Left renal cortex interstitium (tissue), 4 donors: ENCODE results near the gene KRTAP10-5. TPM values are rescaled to one million over a fixed set of nuclear protein-coding genes. Genes with fewer than 3 reads are reported as not detected.
"Not testable (repeated sequence)": the region's sequence is repeated elsewhere in the genome, so short reads cannot be mapped to it uniquely, and the experiment has no call there.

Experiments
- DNase-seq, 4 donors: peaks; one replicate each; pipeline ENCODE4 v3.0.0-alpha.2; 2013; ENCODE audit warnings: low read depth in 4 of 4, low spot score in 2 of 4, missing footprints in 1 of 4
- polyA plus RNA-seq, 4 donors: library from polyadenylated mRNA; unstranded; fragments of 120-200 nt; gene quantifications; one replicate each; pipeline ENCODE4 v1.2.1, GENCODE V29; 2013; ENCODE audit not compliant: insufficient read length in 4 of 4

Gene KRTAP10-5
- polyA plus RNA-seq, 4 donors: not detected

- DNase-seq: no peak
Measured at GRCh38 chr21:44572959-44573583, 7.3 kb downstream of the KRTAP10-5 start.

DNA sequence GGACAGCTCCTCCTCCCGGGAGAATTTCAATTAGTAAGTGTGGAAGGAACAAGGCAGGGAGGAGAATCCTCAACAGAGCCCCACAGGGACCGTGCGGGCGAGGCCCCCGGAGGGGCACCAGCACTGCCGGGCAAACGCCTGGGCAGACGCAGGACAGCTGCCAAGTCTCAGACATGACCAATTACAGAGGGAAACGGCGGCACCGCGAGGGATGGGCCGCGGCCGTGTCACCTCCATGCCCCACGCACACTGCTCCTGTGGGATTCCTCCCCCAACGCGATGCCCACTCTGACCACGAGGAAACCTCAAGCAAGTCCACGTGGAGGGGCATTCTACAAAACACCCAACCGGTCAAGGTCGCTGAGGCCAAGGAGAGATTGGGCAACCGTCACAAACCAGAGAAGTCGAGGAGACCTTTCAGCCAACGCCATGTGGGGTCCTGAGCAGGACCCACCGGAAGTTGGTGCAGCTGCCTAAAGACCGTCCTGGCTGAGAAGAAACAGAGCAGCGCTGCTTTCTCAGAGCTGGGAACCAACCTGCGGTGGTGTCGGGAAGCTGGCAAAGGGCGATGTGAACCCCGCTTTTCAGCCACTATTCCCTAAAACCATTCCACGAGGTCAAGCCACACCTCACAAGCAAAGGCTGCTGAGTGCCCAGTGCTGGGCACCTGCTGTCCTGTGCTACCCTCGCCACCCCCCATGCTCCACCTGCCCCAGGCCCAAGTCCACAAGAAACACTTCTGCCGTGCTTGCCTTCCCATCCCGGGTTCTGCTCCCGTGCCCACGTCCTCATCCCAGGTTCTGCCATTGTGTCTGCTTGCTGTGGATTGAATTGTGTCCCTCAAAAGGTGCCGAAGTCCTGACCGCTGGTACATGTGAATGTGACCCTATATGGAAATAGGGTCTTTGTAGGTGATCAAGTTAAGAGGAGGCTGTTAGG, 8.3 kb downstream of the KRTAP10-5 start:
- DNase-seq: no peak

DNA sequence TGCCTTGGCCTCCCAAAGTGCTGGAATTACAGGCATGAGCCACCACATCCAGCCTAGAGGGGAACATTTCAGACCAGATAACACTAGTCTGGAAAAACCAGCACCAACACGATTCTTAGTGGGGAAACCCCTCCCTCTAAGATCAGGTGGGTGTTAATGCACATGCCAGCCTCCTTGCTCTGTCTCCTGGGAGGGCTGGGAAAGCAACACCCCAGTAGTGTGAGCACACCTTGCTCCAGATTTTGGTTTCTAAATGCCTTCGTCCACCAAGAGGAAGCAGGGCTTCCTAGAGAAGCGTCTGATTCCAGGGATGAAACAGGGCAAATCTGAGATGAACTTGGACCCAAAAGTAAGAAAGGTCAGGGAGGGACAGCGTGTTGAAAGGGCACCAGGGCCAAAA, 9.1 kb downstream of the KRTAP10-5 start:
- no peak for DNase-seq

GRCh38 chr21:44569861-44570517, 10.4 kb downstream of the KRTAP10-5 start:
- no peak for DNase-seq

GRCh38 chr21:44568667-44569556, 11.5 kb downstream of the KRTAP10-5 start:
- no peak for DNase-seq

- DNase-seq: no peak
Measured at GRCh38 chr21:44568261-44568660, 12.1 kb downstream of the KRTAP10-5 start.

DNA sequence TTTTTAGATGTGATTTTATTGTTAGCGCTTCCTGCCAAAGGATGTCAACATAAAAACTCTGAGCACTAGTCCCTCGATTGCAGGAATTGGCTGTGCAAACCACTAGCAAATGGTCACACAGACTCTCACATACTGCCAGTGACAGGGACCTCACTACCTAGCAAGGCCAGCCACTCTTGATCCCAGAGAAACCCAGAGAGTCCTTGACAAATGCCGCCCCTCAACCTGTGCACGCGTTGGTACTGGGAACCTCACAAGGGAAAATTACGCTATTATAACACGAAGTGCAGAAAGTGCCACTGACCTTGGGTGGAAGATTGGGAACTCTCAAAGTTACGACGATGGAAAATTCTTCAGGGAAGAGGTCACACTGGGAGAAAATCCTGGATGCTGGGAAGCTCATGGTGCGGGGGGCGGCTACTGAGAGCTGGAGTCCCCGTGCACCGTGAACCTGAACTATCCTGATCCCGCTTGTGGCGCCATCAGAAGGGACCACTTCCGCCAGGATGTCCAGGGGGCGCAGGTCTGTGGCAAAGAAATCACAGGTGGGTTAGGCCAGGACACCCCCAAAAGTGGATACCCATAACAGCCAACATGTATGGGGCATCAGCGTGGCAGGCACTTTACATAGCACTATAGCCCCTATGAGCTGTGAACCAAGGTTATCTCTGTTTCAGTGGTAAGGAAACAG, 12.8 kb downstream of the KRTAP10-5 start:
- no peak for DNase-seq

GRCh38 chr21:44566403-44566802, 14.0 kb downstream of the KRTAP10-5 start:
- DNase-seq: no peak

DNA sequence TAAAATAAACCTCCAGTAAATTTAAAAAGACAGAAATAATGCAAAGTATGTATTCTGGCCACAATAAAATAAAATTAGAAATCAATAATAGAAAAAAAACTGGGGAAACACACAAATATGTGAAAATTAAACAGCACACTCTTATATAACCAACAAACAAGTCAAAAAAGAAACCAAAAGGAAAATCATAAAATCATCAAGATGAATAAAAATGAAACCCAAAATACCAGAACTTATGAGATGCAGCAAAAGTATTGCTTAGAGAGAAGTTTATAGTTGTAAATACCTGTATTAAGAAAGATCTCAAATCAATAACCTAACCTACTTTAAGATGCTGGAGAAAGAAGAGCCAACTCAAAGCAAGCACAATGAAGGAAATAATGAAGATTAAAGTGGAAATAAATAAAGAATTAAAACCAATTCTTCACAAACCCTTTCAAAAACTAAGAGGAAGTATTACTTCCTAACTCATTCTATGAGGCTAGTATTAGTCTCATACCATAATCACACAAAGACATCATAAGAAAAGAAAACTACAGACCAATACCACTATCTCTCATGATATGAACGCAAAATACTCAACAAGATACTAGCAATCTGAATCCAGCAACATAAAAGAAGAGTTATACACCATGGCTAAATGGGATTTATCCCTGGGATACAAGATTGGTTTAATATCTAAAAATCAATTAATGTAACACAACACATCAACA, 15.4 kb downstream of the KRTAP10-5 start:
- DNase-seq: no peak

DNA sequence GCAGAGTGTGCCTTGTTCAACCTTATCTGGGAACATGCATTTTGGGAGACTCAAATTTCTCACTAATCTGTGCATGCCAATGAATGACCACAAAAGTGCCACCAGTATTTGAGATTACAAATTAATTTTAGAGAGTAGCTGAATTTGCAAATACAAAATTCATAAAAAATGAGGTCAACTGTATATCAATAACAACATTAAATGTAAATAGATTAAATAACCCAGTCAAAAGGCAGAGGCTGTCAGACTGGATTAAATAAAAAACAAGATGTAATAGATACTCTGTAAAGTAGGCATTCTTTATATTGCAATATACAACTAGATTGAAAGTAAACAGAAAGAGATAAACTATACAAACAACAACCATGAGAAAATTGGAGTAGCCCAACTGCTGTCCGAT, 16.3 kb downstream of the KRTAP10-5 start:
- no peak for DNase-seq

DNA sequence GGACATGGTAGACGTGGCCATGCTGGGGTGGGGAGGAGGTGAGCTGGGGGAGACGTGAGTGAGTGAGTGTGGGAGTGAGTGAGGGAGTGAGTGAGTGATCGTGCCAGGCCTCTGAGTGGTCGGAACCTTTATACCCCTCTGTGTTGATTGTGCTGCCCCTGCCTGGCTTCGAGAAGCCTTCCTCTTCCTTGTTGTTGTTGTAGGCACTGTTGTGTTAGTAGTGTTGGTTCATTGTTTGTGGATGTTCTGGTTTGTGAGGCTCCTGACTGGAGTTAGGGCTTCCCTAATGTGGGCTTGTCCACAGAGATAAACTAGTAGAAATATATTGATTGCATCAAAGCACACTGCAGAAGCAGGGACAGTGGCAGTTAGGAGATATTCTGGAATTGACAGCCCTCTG, 21.7 kb downstream of the KRTAP10-5 start, which contains the start of gene KRTAP10-3:
TSS of gene KRTAP10-3 (minus strand) at position 101 of the 400 bp plus-strand sequence. CDS start at position 21, 80 bp downstream.
- DNase-seq: no peak

DNA sequence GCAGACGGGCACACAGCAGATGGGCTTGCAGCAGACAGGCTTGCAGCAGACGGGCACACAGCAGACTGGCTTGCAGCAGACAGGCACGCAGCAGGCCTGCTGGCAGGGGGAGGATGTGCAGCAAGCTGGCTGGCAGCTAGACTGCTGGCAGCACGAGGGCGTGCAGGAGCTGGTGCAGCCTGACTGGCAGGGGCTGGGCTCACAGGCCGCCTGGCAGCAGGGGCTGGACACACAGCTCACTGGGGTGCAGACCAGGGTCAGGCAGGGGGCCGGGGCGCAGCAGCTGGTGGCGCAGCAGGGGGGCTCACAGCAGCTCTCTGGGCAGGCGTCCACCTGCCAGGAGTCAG, 22.1 kb downstream of the KRTAP10-5 start:
- DNase-seq: not testable (repeated sequence)

DNA sequence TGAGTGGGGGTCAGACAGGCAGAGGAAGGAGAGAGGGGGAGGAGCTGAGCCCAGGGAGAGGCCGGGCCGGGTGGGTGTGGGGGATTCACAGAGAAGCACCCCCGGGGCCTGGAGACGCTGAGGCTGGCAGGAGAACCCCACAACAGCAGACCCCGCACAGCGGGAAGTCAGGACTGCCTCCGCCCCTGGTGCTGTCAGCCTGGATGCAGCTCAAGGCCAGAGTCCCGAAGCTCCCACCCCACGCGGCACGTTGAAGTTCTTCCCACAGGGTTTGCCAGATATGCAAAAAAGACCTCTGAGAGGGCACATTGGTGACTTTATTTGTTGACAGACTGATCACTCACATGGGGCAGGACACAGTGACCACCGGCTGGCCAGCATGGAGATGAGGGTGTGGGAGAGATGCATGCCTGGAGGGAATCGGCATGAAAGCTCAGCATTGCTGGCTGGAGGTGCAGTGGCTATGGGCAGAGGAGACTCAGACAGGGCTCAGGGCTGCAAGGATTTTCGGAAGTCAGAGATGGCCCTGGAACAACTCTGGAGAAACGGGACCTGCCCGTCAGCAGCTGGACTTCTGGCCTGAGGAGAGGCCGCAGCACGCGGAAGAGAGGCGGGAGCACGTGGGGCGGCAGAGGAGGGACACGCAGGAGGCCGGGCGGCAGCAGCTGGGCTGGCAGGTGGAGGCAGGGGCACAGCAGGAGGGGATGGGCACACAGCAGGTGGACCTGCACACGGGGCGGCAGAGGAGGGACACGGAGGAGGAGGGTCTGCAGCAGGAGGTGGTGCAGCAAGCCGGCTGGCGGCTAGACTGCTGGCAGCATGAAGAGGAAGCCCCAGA, 22.7 kb downstream of the KRTAP10-5 start:
- DNase-seq: no peak

DNA sequence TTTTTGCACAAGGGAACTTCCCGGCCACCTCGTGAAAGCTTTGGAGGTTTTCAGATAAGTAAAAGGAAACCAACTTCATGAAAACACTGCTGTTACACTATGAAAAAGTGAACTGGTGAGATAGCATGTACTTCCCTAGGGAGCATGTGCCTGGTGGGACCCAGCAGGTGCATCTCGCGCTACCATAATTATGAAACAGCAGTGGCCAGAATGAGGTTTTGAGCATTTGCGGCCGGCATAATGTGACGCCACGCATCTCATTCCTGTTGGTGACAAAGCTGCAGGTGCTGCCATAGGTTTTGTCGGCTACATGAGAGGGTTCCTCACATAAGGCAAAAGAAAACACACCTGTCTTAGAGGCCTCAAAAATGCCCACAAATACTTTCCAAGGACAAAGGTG, 23.5 kb downstream of the KRTAP10-5 start:
- DNase-seq: no peak

DNA sequence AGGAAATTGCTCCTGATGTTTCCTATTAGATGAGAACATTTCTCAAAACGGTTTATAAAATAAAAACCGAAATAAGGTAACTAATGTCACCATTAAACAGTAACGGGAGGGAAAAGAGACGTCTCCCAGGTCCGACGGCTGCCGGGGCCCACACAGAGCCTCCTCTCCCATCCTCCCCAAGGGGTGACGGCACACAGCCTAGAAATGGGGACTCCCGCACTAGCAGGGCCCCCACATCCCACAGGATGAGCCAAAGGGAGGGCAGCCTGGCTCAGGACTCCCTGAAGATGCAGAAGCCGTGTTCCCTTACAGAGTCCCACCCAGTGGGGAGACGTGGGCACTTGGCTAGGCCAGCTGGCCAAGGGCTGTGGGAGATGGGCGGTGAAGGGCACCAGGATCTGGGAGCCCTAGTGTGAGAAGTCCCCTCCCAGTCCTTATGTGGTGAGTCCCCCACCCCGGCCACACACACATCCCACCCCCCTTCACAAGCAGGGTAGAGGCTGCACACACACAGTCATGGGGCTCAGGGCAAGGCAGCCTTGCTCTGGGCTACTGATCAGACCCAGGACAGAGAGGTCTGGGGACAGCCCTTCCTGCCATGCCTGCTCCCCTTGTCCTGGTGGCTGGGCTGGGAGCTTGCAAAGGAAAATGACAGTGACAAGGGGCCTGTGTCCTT, 25.1 kb downstream of the KRTAP10-5 start:
- no peak for DNase-seq

GRCh38 chr21:44552681-44553080, 27.7 kb downstream of the KRTAP10-5 start:
- DNase-seq: no peak

- DNase-seq: no peak
Measured at GRCh38 chr21:44552136-44552535, 28.3 kb downstream of the KRTAP10-5 start.
